NK-92 treated with Interleukin-12 subunit alpha and Interleukin-12 subunit beta, amount 100 ng/mL, for 24 hours (cell line): Measurements from ENCODE around the gene PAX5.

Experiments
- DNase-seq: peaks from one replicate; lab custom pipeline; 2025; lab: John Stamatoyannopoulos, UW

The PAX5 gene

GRCh38 chr9:36855448-36856315 lies 178.4 kb downstream of the PAX5 start:
- peak; percentile 58 for DNase-seq

GRCh38 chr9:36854751-36855150 lies 179.3 kb downstream of the PAX5 start:
- no peak for DNase-seq

GRCh38 chr9:36854034-36854433 lies 180.0 kb downstream of the PAX5 start:
- DNase-seq: no peak

- DNase-seq: no peak
Measured at GRCh38 chr9:36853233-36853632, 180.8 kb downstream of the PAX5 start.

- DNase-seq: no peak
Measured at GRCh38 chr9:36849943-36850342, 184.1 kb downstream of the PAX5 start.

- DNase-seq: no peak
Measured at GRCh38 chr9:36848946-36849345, 185.1 kb downstream of the PAX5 start.

- no peak for DNase-seq
Measured at GRCh38 chr9:36847781-36848673, 186.0 kb downstream of the PAX5 start.

GRCh38 chr9:36846621-36847020 lies 187.4 kb downstream of the PAX5 start:
- DNase-seq: no peak

GRCh38 chr9:36845844-36846243 lies 188.2 kb downstream of the PAX5 start:
- DNase-seq: no peak

GRCh38 chr9:36844961-36845360 lies 189.1 kb downstream of the PAX5 start:
- DNase-seq: no peak

GRCh38 chr9:36843964-36844363 lies 190.1 kb downstream of the PAX5 start:
- DNase-seq: no peak

GRCh38 chr9:36842560-36843530 lies 191.2 kb downstream of the PAX5 start:
- DNase-seq: no peak

- no peak for DNase-seq
Measured at GRCh38 chr9:36840898-36841536, 193.1 kb downstream of the PAX5 start.

- DNase-seq: no peak
Measured at GRCh38 chr9:36839131-36839885, 194.8 kb downstream of the PAX5 start.

GRCh38 chr9:36837431-36838405 lies 196.3 kb downstream of the PAX5 start:
- DNase-seq: no peak

- DNase-seq: no peak
Measured at GRCh38 chr9:36836486-36836885, 197.6 kb downstream of the PAX5 start.

GRCh38 chr9:36835271-36835996 lies 198.6 kb downstream of the PAX5 start:
- DNase-seq: no peak

GRCh38 chr9:36834736-36835135 lies 199.3 kb downstream of the PAX5 start:
- no peak for DNase-seq

- DNase-seq: no peak
Measured at GRCh38 chr9:36833954-36834353, 200.1 kb downstream of the PAX5 start.
